ENCODE data around the gene GPHA2.

Gene GPHA2

DNA sequence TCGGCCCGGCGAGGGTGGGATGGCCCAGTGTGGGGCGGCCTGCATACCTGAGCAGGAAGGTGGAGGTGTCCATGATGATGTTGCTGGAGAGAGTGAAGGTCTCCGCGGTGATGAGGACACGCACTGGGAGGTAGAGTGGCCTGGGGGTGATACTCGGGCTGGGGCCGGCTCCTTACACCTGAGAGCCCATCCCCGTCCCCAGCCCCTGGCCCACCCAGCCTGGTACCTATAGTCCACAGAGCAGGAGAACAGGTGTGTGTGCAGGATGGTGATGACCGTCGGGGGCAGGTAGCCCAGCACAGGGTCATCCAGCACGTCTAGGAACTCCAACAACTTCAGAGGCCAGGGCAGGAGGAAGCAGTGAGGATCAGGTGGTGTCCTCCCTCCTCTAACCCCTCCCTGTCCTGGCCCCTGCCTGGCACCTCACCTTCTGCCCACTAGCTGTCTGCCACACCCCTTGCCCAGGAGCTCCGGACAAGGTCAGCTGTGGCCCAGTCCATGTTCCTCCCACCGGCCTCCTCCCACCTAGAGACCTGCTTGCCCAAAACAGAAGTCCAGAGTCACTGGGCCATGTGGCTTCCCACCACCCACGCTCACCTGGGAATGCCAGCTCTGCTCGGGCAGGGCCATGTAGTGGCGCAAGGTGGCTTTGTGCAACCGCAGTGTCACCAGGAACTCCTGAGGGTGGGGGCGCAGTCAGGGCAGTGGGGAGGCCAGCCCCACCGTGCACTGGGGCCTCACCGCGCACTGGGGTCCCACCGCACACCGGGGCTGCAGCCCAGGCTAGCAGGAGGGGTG lies 30.0 kb downstream of the GPHA2 start:
- no peak for TF ChIP-seq CTCF (IDR thresholded peaks at IDR 0.05; ENCODE audit: low read length, missing control alignments)
- no peak overlapping the region for H3K4me3 ChIP-seq (replicated peaks; ENCODE audit: low read depth, low read length)
- no peak for DNase-seq (ENCODE audit: low read depth)

DNA sequence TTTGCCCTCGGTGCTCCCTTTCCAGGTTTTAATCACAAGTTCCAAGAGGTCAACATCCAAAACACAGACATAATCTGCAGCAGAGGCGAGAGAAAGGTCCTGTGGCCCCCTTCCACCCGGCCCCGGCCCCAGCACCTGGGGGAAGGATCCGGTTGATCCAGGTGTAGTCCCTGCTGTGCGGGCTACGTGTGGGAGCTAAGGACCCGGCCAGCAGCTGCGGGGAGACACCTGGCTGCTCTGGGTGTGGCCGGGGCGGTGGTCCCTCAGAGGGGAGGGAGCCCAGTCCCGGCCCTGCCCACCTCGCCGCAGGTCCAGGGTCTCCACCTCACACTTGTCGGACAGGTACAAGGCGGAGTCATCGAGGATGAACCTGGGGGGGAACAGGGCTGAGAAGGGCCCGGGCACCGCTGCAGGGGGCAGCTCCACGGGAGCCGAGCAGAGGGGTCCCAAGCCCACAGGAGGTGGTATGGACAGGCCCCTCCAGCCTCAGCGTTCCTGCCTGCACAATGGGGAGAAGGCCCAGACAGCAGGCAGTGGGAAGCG lies 32.3 kb downstream of the GPHA2 start:
- DNase-seq (ENCODE audit: low read depth): no peak
- no peak overlapping the region for H3K4me3 ChIP-seq (replicated peaks; ENCODE audit: low read depth, low read length)
- no peak for TF ChIP-seq CTCF (IDR thresholded peaks at IDR 0.05; ENCODE audit: low read length, missing control alignments)

GRCh38 chr11:64902102-64902900 lies 33.4 kb downstream of the GPHA2 start:
- no peak overlapping the region for H3K4me3 ChIP-seq (replicated peaks; ENCODE audit: low read depth, low read length)
- no peak for TF ChIP-seq CTCF (IDR thresholded peaks at IDR 0.05; ENCODE audit: low read length, missing control alignments)
- no peak for DNase-seq (ENCODE audit: low read depth)

GRCh38 chr11:64900774-64901173 lies 34.9 kb downstream of the GPHA2 start:
- H3K4me3 ChIP-seq (replicated peaks; ENCODE audit: low read depth, low read length): no peak overlapping the region
- TF ChIP-seq CTCF (IDR thresholded peaks at IDR 0.05; ENCODE audit: low read length, missing control alignments): no peak
- no peak for DNase-seq (ENCODE audit: low read depth)

- TF ChIP-seq CTCF (IDR thresholded peaks at IDR 0.05; ENCODE audit: low read length, missing control alignments): no peak
- no peak for DNase-seq (ENCODE audit: low read depth)
- H3K4me3 ChIP-seq (replicated peaks; ENCODE audit: low read depth, low read length): no peak overlapping the region
Measured at GRCh38 chr11:64900263-64900678, 35.4 kb downstream of the GPHA2 start.

DNA sequence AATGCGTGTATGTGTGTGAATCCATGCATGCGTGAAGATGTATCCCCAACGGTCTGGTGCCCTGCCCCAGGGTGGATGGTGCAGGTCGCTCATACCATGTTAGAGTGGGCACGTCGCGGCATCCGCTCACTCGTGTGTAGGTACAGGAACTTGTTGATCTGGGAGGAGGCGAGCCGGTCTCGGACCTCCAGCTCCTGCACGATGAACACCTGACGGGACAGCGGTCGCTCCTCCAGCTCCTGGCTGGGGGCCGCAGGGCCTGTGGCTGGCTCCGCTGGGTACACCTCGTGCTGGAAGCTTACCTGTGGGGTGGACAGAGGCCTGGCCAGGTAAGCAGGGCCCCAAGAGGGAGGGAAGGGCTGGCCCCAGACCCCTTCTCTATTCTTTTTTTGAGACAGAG lies 37.2 kb downstream of the GPHA2 start:
- no peak for DNase-seq (ENCODE audit: low read depth)
- no peak overlapping the region for H3K4me3 ChIP-seq (replicated peaks; ENCODE audit: low read depth, low read length)
- no peak for TF ChIP-seq CTCF (IDR thresholded peaks at IDR 0.05; ENCODE audit: low read length, missing control alignments)

Measured in fibroblast of pulmonary artery (primary cell).